ENCODE results near the gene ADCY3. TPM values are rescaled to one million over a fixed set of nuclear protein-coding genes. Genes with fewer than 3 reads are reported as not detected.

ADCY3 gene
- total RNA-seq, 2 experiments from 2014 or later: 46.3 to 47.9 TPM

- ATAC-seq: no peak
Observed at GRCh38 chr2:24853046-24853445, 67.0 kb downstream of the ADCY3 start.

GRCh38 chr2:24852431-24853020 lies 67.5 kb downstream of the ADCY3 start:
- intact Hi-C loops (cut with micrococcal nuclease): no loop called here
- Mint-ChIP-seq H3K36me3 (ENCODE audit: low read depth) (peaks cover 30% of the 10 kb centered on the region), H3K4me3 (no peak overlapping the region), H3K9me3 (peaks cover 5% of the 10 kb centered on the region), H3K4me1 (ENCODE audit: low read depth) (no peaks in the 10 kb centered on the region), H3K27me3 (no peaks in the 10 kb centered on the region), H3K27ac (no peak overlapping the region)
- ChIA-PET CTCF (no interaction called here), POLR2A (no interaction called here)
- no peak for TF ChIP-seq CTCF (IDR thresholded peaks at IDR 0.05)
- ATAC-seq (no peak), DNase-seq (no peak)

More at GRCh38 chr2:24853046-24853445, 67.0 kb downstream of the ADCY3 start:
- intact Hi-C loops (cut with micrococcal nuclease): no loop called here
- Mint-ChIP-seq H3K36me3 (ENCODE audit: low read depth) (peaks cover 28% of the 10 kb centered on the region), H3K27me3 (no peaks in the 10 kb centered on the region), H3K4me1 (ENCODE audit: low read depth) (no peaks in the 10 kb centered on the region), H3K4me3 (no peak overlapping the region), H3K9me3 (peaks cover 5% of the 10 kb centered on the region), H3K27ac (no peak overlapping the region)
- CTCF ChIA-PET: no interaction called here
- no peak for TF ChIP-seq CTCF (IDR thresholded peaks at IDR 0.05)
- POLR2A ChIA-PET: no interaction called here
- DNase-seq: no peak

- no peaks in the 10 kb centered on the region for H3K27me3 Mint-ChIP-seq
- intact Hi-C loops (cut with micrococcal nuclease): no loop called here
- H3K36me3 Mint-ChIP-seq (ENCODE audit: low read depth): peaks cover 30% of the 10 kb centered on the region
- ATAC-seq: no peak
- ChIA-PET POLR2A (no interaction called here), CTCF (no interaction called here)
- no peaks in the 10 kb centered on the region for H3K4me1 Mint-ChIP-seq (ENCODE audit: low read depth)
- TF ChIP-seq CTCF (IDR thresholded peaks at IDR 0.05): no peak
- no peak for DNase-seq
- no peak overlapping the region for H3K4me3 Mint-ChIP-seq
- peaks cover 5% of the 10 kb centered on the region for H3K9me3 Mint-ChIP-seq
- H3K27ac Mint-ChIP-seq: no peak overlapping the region
Observed at GRCh38 chr2:24852026-24852425, 68.0 kb downstream of the ADCY3 start.

GRCh38 chr2:24850944-24851343 lies 69.1 kb downstream of the ADCY3 start:
- no peak for TF ChIP-seq CTCF (IDR thresholded peaks at IDR 0.05)
- no peaks in the 10 kb centered on the region for H3K27me3 Mint-ChIP-seq
- H3K27ac Mint-ChIP-seq: no peak overlapping the region
- H3K4me1 Mint-ChIP-seq (ENCODE audit: low read depth): no peaks in the 10 kb centered on the region
- intact Hi-C loops (cut with micrococcal nuclease): no loop called here
- POLR2A ChIA-PET: no interaction called here
- DNase-seq: no peak
- no peak overlapping the region for H3K4me3 Mint-ChIP-seq
- H3K9me3 Mint-ChIP-seq: peaks cover 5% of the 10 kb centered on the region
- CTCF ChIA-PET: no interaction called here
- no peak for ATAC-seq
- H3K36me3 Mint-ChIP-seq (ENCODE audit: low read depth): peaks cover 26% of the 10 kb centered on the region

GRCh38 chr2:24845691-24846090 lies 74.3 kb downstream of the ADCY3 start:
- DNase-seq: no peak
- POLR2A ChIA-PET: no interaction called here
- Mint-ChIP-seq H3K27ac (no peak overlapping the region), H3K4me3 (no peak overlapping the region), H3K9me3 (peaks cover 5% of the 10 kb centered on the region), H3K36me3 (ENCODE audit: low read depth) (peaks cover 15% of the 10 kb centered on the region), H3K27me3 (no peaks in the 10 kb centered on the region), H3K4me1 (ENCODE audit: low read depth) (no peaks in the 10 kb centered on the region)
- no peak for ATAC-seq
- TF ChIP-seq CTCF (IDR thresholded peaks at IDR 0.05): no peak
- intact Hi-C loops (cut with micrococcal nuclease): no loop called here
- CTCF ChIA-PET: no interaction called here
